Heart left ventricle (tissue), 13 donors: ENCODE measurements around the gene PHF2.

Experiments used
- CTCF ChIP-seq, 12 donors: fragments of 200-600 bp; sonication (generic) in 4 of 12; IDR thresholded peaks; one replicate each; pipeline versions ENCODE4 v1.5.0 to v1.8.0; 2018 to 2022; ENCODE audit warnings: antibody characterized with exemption in 12 of 12, mild to moderate bottlenecking in 5 of 12
- POLR2A ChIP-seq, 2 donors: fragments of 450-650 bp; IDR thresholded peaks; one replicate each; pipeline ENCODE4 v1.6.1; 2017; ENCODE audit warnings: antibody characterized with exemption in 2 of 2, mild to moderate bottlenecking in 2 of 2, moderate library complexity in 2 of 2
- donor health status: ischemic (EF 13 %, LVEDD 7.1; RV severe dilation, severe dysfunction).
- donor health status: DM: no; HTN: yes; CAD: no.
- donor health status: DM: no; HTN: no; CAD: no.
- donor health status: ischemic (EF 25% LVEDD 6.9; RV normal size, moderate dysfunction).
- donor health status: ischemic (EF 25% LVEDD 5.7; RV mildly dilated, moderate dysfunction).
- donor health status: ischemic (EF 35%, LVEDD 5.7; RV mildly dilated, moderate dysfunction).
- donor health status: nonischemic (EF 11% LVEDD 7.7; RV severe dilation, severe dysfunction).
- donor health status: DM: yes; HTN: yes; CAD: no.
- donor health status: PGD.
- donor health status: ischemic (EF 29% LVEDD 5.4; RV normal size, mild dysfunction).
- donor health status: nonischemic (EF 23%, LVEDD 6.1; RV moderate dilation, normal function).

GRCh38 chr9:93597871-93598646 is 21.7 kb downstream of the PHF2 start:
- TF ChIP-seq POLR2A (IDR thresholded peaks at IDR 0.05) (no peak), CTCF (IDR thresholded peaks at IDR 0.05) (no peak)
